Heart left ventricle (tissue), 13 donors: ENCODE measurements around the gene CLN6.

Experiments
- CTCF ChIP-seq, 12 donors: fragments of 200-600 bp; sonication (generic) in 4 of 12; IDR thresholded peaks; one replicate each; pipeline versions ENCODE4 v1.5.0 to v1.8.0; 2018 to 2022; ENCODE audit warnings: antibody characterized with exemption in 12 of 12, mild to moderate bottlenecking in 5 of 12
- POLR2A ChIP-seq, 2 donors: fragments of 450-650 bp; IDR thresholded peaks; one replicate each; pipeline ENCODE4 v1.6.1; 2017; ENCODE audit warnings: antibody characterized with exemption in 2 of 2, mild to moderate bottlenecking in 2 of 2, moderate library complexity in 2 of 2
- donor health status: ischemic (EF 13 %, LVEDD 7.1; RV severe dilation, severe dysfunction).
- donor health status: DM: no; HTN: yes; CAD: no.
- donor health status: DM: no; HTN: no; CAD: no.
- donor health status: ischemic (EF 25% LVEDD 6.9; RV normal size, moderate dysfunction).
- donor health status: ischemic (EF 25% LVEDD 5.7; RV mildly dilated, moderate dysfunction).
- donor health status: ischemic (EF 35%, LVEDD 5.7; RV mildly dilated, moderate dysfunction).
- donor health status: nonischemic (EF 11% LVEDD 7.7; RV severe dilation, severe dysfunction).
- donor health status: DM: yes; HTN: yes; CAD: no.
- donor health status: PGD.
- donor health status: ischemic (EF 29% LVEDD 5.4; RV normal size, mild dysfunction).
- donor health status: nonischemic (EF 23%, LVEDD 6.1; RV moderate dilation, normal function).

GRCh38 chr15:68205558-68205944 is 24.0 kb downstream of the CLN6 start:
- TF ChIP-seq CTCF (IDR thresholded peaks at IDR 0.05) (no peak), POLR2A (IDR thresholded peaks at IDR 0.05) (no peak)
